ENCODE data around the gene ARMH1.

The ARMH1 gene

GRCh38 chr1:44670751-44671640, 3.5 kb upstream of the ARMH1 start:
- no peak for DNase-seq

GRCh38 chr1:44672254-44672955, 2.1 kb upstream of the ARMH1 start:
- no peak for DNase-seq

GRCh38 chr1:44672961-44673674, 1.4 kb upstream of the ARMH1 start:
- DNase-seq, result no peak

GRCh38 chr1:44673675-44674112, 820 bp upstream of the ARMH1 start:
- no peak for DNase-seq

GRCh38 chr1:44675186-44675585, 672 bp downstream of the ARMH1 start:
- DNase-seq, result no peak

GRCh38 chr1:44676484-44677200, 2.1 kb downstream of the ARMH1 start:
- DNase-seq, result no peak

GRCh38 chr1:44677201-44677766, 2.8 kb downstream of the ARMH1 start:
- DNase-seq, result no peak

GRCh38 chr1:44678120-44678519, 3.6 kb downstream of the ARMH1 start:
- DNase-seq, result no peak

- DNase-seq, result no peak
Observed at GRCh38 chr1:44678626-44679025, 4.1 kb downstream of the ARMH1 start.

GRCh38 chr1:44679468-44679867, 5.0 kb downstream of the ARMH1 start:
- no peak for DNase-seq

GRCh38 chr1:44681905-44682882, 7.7 kb downstream of the ARMH1 start:
- no peak for DNase-seq

GRCh38 chr1:44682883-44683265, 8.4 kb downstream of the ARMH1 start:
- no peak for DNase-seq

GRCh38 chr1:44684525-44684924, 10.0 kb downstream of the ARMH1 start:
- no peak for DNase-seq

- no peak for DNase-seq
Observed at GRCh38 chr1:44685218-44685617, 10.7 kb downstream of the ARMH1 start.

GRCh38 chr1:44685881-44686280, 11.4 kb downstream of the ARMH1 start:
- DNase-seq, result no peak

- no peak for DNase-seq
Observed at GRCh38 chr1:44688760-44689446, 14.4 kb downstream of the ARMH1 start.

- DNase-seq, result no peak
Observed at GRCh38 chr1:44689447-44689765, 14.9 kb downstream of the ARMH1 start.

GRCh38 chr1:44693159-44693558, 18.6 kb downstream of the ARMH1 start:
- DNase-seq, result no peak

GRCh38 chr1:44693900-44694299, 19.4 kb downstream of the ARMH1 start:
- DNase-seq, result no peak

GRCh38 chr1:44694863-44695478, 20.5 kb downstream of the ARMH1 start:
- no peak for DNase-seq
